HepG2 (cell line): ENCODE results near the gene DOC2A. TPM values are rescaled to one million over a fixed set of nuclear protein-coding genes. Genes with fewer than 3 reads are reported as not detected.
A peak's percentile ranks its signal among the peaks of the same experiment; 100 is the strongest.

ENCODE experiments used
- ATF7-NPFF ChIP-seq: sonication (generic); formaldehyde crosslinking; IDR thresholded peaks from 2 replicates; pipeline ENCODE4 v1.8.1; 2023; ENCODE audit warnings: mild to moderate bottlenecking, low read depth, missing genetic modification reagents, moderate library complexity
- CHCHD3 ChIP-seq: sonication (generic); formaldehyde crosslinking; IDR thresholded peaks from 2 replicates; pipeline ENCODE4 v1.8.0; 2022; ENCODE audit warnings: mild to moderate bottlenecking, missing genetic modification reagents, moderate library complexity
- CREBL2 ChIP-seq: sonication (generic); formaldehyde crosslinking; IDR thresholded peaks from 2 replicates; pipeline ENCODE4 v1.8.1; 2023; ENCODE audit warnings: missing genetic modification reagents, mild to moderate bottlenecking, borderline replicate concordance
- FOXO1 ChIP-seq: sonication (generic); formaldehyde crosslinking; IDR thresholded peaks from 2 replicates; pipeline ENCODE4 v1.4.0; 2020; ENCODE audit warnings: missing genetic modification reagents
- KDM4B ChIP-seq: sonication (generic); formaldehyde crosslinking; IDR thresholded peaks from 2 replicates; pipeline ENCODE4 v1.4.0; 2020; ENCODE audit warnings: missing genetic modification reagents
- KLF11 ChIP-seq: IDR thresholded peaks from 2 replicates; pipeline ENCODE4 v1.6.1; 2016; ENCODE audit warnings: missing compliant biosample characterization
- NFKB2 ChIP-seq: sonication (generic); formaldehyde crosslinking; IDR thresholded peaks from 2 replicates; pipeline ENCODE4 v1.4.0; 2020; ENCODE audit warnings: missing genetic modification reagents, borderline replicate concordance
- NPAS2 ChIP-seq: sonication (generic); formaldehyde crosslinking; IDR thresholded peaks from 2 replicates; pipeline ENCODE4 v1.8.0; 2022; ENCODE audit warnings: mild to moderate bottlenecking, missing genetic modification reagents, borderline replicate concordance
- RFXANK ChIP-seq: IDR thresholded peaks from 2 replicates; pipeline ENCODE4 v1.6.1; 2016
- SNAPC2 ChIP-seq: sonication (generic); formaldehyde crosslinking; IDR thresholded peaks from 2 replicates; pipeline ENCODE4 v1.8.1; 2022; ENCODE audit warnings: mild to moderate bottlenecking, missing genetic modification reagents
- TFDP2 ChIP-seq: sonication (generic); formaldehyde crosslinking; IDR thresholded peaks from 2 replicates; pipeline ENCODE4 v1.4.0; 2020; ENCODE audit warnings: missing genetic modification reagents
- U2AF1 ChIP-seq: fragments of 200-400 bp; formaldehyde crosslinking; optimal IDR thresholded peaks from 2 replicates; pipeline ENCODE3; 2017; ENCODE audit warnings: mild to moderate bottlenecking, low read depth, low read length
- XRCC5 ChIP-seq: fragments of 200-400 bp; formaldehyde crosslinking; optimal IDR thresholded peaks from 2 replicates; pipeline ENCODE3; 2017; ENCODE audit warnings: mild to moderate bottlenecking, low read length
- ZMYM4 ChIP-seq: sonication (generic); formaldehyde crosslinking; IDR thresholded peaks from 2 replicates; pipeline ENCODE4 v1.8.1; 2023; ENCODE audit warnings: mild to moderate bottlenecking, missing genetic modification reagents
- ZNF180 ChIP-seq: sonication (generic); formaldehyde crosslinking; IDR thresholded peaks from 2 replicates; pipeline ENCODE4 v1.4.0; 2020; ENCODE audit warnings: low read depth, missing genetic modification reagents, borderline replicate concordance
- ZNF276 ChIP-seq: sonication (generic); formaldehyde crosslinking; IDR thresholded peaks from 2 replicates; pipeline ENCODE4 v1.4.0; 2020; ENCODE audit warnings: mild to moderate bottlenecking, low read depth, missing genetic modification reagents
- ZNF382 ChIP-seq: sonication (generic); formaldehyde crosslinking; IDR thresholded peaks from 2 replicates; pipeline ENCODE4 v1.5.0; 2020; ENCODE audit warnings: missing genetic modification reagents, mild to moderate bottlenecking, borderline replicate concordance
- ZNF558 ChIP-seq: sonication (generic); formaldehyde crosslinking; IDR thresholded peaks from 2 replicates; pipeline ENCODE4 v1.9.0; 2022; ENCODE audit warnings: mild to moderate bottlenecking, missing genetic modification reagents, borderline replicate concordance
- ZNF724P ChIP-seq: sonication (generic); formaldehyde crosslinking; IDR thresholded peaks from 2 replicates; pipeline ENCODE4 v1.8.0; 2022; ENCODE audit warnings: missing genetic modification reagents, borderline replicate concordance
- ZNF781 ChIP-seq: sonication (generic); formaldehyde crosslinking; IDR thresholded peaks from 2 replicates; pipeline ENCODE4 v1.5.1; 2020; ENCODE audit warnings: borderline replicate concordance, mild to moderate bottlenecking, missing genetic modification reagents; ENCODE audit errors: not compliant biosample characterization
- polyA plus RNA-seq, 8 experiments: library from polyadenylated mRNA; depleted of rRNA in 3 of 8; stranded (reverse) in 7 of 8; unstranded in 1 of 8; fragments of >200 nt; fragmentation: Illumina TruSeq in 4 of 8; extraction: Trizol in 4 of 8; gene quantifications; 2 replicates each; pipeline versions ENCODE4 v1.2.1 to v1.2.3, GENCODE V29; 2011 to 2016; ENCODE audit warnings: low read depth in 4 of 8, missing spikeins in 1 of 8, mixed read lengths in 1 of 8; ENCODE audit not compliant: insufficient read depth in 1 of 8
- total RNA-seq, 5 experiments: library from RNA; depleted of rRNA; stranded (reverse); fragments of >200 nt; fragmentation: Illumina TruSeq; extraction: Trizol; gene quantifications; 2 replicates each; pipeline ENCODE4 v1.2.3, GENCODE V29; 2016; ENCODE audit warnings: low read depth in 1 of 5
- TF ChIP-seq, protein P1 (sequence below): sonication (generic); formaldehyde crosslinking; IDR thresholded peaks from 2 replicates; pipeline ENCODE4 v1.4.0; 2020; ENCODE audit warnings: mild to moderate bottlenecking, missing genetic modification reagents
- TF ChIP-seq, protein P2 (sequence below): sonication (generic); formaldehyde crosslinking; IDR thresholded peaks from 2 replicates; pipeline ENCODE4 v1.4.0; 2020; ENCODE audit warnings: missing genetic modification reagents

The DOC2A gene
- total and polyA plus RNA-seq, 2 of the 13 experiments (the other 11 are each of a cell fraction or from before 2014, with no cell fraction given), result 0.15 to 0.55 TPM

DNA sequence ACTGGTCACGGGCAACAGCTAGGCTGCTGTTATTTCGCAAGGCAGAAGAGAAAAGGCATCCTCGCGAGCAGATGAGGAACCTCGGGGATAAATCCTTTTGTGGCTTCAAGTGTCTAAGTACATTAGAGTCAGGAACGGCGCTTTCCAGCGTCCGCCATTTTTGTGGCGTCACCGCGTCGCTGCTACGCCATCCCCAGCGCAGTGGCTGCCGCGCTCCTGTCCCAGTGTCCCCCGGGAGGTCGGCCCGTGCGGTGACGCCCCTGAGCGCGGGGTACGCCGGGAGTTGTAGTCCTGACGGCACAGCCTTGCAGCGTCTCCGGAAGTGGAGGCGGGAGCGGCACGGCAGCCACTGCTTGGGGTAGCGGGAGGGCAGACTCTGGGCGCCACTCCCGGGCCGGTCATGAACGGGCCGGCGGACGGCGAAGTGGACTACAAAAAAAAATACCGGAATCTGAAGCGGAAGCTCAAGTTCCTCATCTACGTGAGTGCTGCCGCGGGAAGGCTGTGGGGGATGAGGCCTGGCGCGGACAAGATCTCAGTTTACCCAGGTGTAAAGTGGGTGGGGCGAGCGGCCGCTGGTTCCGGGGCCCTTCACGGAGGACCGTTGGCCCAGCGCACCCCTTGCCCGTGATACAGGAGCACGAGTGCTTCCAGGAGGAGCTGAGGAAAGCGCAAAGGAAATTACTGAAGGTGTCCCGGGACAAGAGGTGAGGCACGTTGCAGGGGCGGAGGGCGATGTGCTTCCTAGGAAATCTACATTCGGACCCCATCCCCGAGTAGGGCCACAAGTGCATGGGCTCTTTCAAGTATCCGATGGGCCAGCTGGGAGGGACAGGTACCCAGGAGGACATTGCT, 14.7 kb downstream of the DOC2A start, which contains the start of gene INO80E (continued):
- TF ChIP-seq TFDP2 (CRISPR knock-in tag) (peak; percentile 63), SNAPC2 (no peak; the same call in 1 of the 2 replicates), CHCHD3 (CRISPR knock-in tag) (0 out of 2 replicates have a peak, but pooled peaks have one; percentile 4), FOXO1 (CRISPR knock-in tag) (peak; percentile 70), KLF11 (CRISPR knock-in tag) (peak; percentile 79), ZNF276 (no peak), ZNF724P (CRISPR knock-in tag) (no peak; the same call in 1 of the 2 replicates), KDM4B (peak; percentile 61), NFKB2 (peak; percentile 87), ZNF781 (CRISPR knock-in tag) (no peak), ZNF558 (CRISPR knock-in tag) (peak; percentile 97), XRCC5 (peak; percentile 88), NPAS2 (no peak), CREBL2 (CRISPR knock-in tag) (peak; percentile 28; the same call in 1 of the 2 replicates), ZNF180 (CRISPR knock-in tag) (peak; percentile 59; the same call in 1 of the 2 replicates), RFXANK (CRISPR knock-in tag) (no peak), ATF7-NPFF (CRISPR knock-in tag) (peak; percentile 52), ZNF382 (no peak), ZMYM4 (CRISPR knock-in tag) (peak; percentile 55), U2AF1 (peak; percentile 77)
- TF ChIP-seq, protein P1, sequence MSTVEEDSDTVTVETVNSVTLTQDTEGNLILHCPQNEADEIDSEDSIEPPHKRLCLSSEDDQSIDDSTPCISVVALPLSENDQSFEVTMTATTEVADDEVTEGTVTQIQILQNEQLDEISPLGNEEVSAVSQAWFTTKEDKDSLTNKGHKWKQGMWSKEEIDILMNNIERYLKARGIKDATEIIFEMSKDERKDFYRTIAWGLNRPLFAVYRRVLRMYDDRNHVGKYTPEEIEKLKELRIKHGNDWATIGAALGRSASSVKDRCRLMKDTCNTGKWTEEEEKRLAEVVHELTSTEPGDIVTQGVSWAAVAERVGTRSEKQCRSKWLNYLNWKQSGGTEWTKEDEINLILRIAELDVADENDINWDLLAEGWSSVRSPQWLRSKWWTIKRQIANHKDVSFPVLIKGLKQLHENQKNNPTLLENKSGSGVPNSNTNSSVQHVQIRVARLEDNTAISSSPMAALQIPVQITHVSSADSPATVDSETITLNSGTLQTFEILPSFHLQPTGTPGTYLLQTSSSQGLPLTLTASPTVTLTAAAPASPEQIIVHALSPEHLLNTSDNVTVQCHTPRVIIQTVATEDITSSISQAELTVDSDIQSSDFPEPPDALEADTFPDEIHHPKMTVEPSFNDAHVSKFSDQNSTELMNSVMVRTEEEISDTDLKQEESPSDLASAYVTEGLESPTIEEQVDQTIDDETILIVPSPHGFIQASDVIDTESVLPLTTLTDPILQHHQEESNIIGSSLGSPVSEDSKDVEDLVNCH (CRISPR knock-in tag), result no peak; the same call in 1 of the 2 replicates
- TF ChIP-seq, protein P2, sequence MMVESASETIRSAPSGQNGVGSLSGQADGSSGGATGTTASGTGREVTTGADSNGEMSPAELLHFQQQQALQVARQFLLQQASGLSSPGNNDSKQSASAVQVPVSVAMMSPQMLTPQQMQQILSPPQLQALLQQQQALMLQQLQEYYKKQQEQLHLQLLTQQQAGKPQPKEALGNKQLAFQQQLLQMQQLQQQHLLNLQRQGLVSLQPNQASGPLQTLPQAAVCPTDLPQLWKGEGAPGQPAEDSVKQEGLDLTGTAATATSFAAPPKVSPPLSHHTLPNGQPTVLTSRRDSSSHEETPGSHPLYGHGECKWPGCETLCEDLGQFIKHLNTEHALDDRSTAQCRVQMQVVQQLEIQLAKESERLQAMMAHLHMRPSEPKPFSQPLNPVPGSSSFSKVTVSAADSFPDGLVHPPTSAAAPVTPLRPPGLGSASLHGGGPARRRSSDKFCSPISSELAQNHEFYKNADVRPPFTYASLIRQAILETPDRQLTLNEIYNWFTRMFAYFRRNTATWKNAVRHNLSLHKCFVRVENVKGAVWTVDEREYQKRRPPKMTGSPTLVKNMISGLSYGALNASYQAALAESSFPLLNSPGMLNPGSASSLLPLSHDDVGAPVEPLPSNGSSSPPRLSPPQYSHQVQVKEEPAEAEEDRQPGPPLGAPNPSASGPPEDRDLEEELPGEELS, result peak; percentile 61
